H1 (cell line): ENCODE data around the gene RNASE4. TPM values are rescaled to one million over a fixed set of nuclear protein-coding genes. Genes with fewer than 3 reads are reported as not detected.

ENCODE experiments used
- CTBP2 ChIP-seq: IDR thresholded peaks from 2 replicates; pipeline ENCODE4 v1.7.0; 2011; ENCODE audit warnings: borderline replicate concordance, mild to moderate bottlenecking, moderate library complexity, mixed read lengths, low read length; ENCODE audit not compliant: insufficient read depth, insufficient read length
- FOSL1 ChIP-seq: IDR thresholded peaks from 2 replicates; pipeline ENCODE4 v1.6.1; 2011; ENCODE audit warnings: mild to moderate bottlenecking, low read depth, low read length, moderate library complexity; ENCODE audit not compliant: insufficient read depth
- polyA plus RNA-seq, 7 experiments: library from polyadenylated mRNA; depleted of rRNA in 3 of 7; stranded (reverse) in 5 of 7; unstranded in 2 of 7; fragments of >200 nt in 5 of 7; fragments of 200-250 nt in 2 of 7; gene quantifications; 1 replicate in 5 of 7; 2 replicates in 1 of 7; 4 replicates in 1 of 7; pipeline versions ENCODE4 v1.2.1 to v1.2.3, GENCODE V29; 2011 to 2013; ENCODE audit warnings: missing spikeins in 2 of 7, mixed read lengths in 2 of 7
- total RNA-seq: library from RNA; stranded (reverse); fragmentation: NEBNext Ultra II Directional; extraction: Animal tissue kit (Norgen Biotek cat#: 25700); gene quantifications from 2 replicates; pipeline ENCODE4 v1.2.1, GENCODE V29; 2021

Gene RNASE4
- total and polyA plus RNA-seq, 2 of the 8 experiments (the other 6 are each of a cell fraction or from before 2014, with no cell fraction given), result 0.61 to 3.5 TPM

DNA sequence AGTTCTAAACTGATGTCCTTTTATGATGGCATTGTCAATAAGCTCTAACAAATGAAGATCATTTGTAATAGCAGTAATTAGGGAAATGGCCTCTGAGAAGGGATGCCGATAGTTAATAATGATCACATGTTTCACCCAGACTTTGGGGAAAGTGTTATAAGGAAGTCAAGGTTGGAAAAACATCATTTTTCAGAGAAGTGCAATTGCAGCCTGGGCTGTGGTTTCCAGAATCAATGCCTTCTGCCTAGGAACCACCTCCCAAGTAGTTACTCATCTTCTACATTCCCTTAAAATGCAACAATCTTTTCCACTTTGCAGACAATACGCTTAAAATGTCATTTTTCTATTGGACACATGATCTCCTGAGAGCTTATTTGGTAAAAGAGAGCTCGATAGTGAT is 62.2 kb downstream of the RNASE4 start (continued):
- TF ChIP-seq CTBP2 (no peak), FOSL1 (no peak)
